ENCODE data around the gene TENM3.

- no peak for TF ChIP-seq CTCF (IDR thresholded peaks at IDR 0.05)
- no peak for TF ChIP-seq POLR2A (IDR thresholded peaks at IDR 0.05)
Observed at GRCh38 chr4:182292612-182293011, 49.4 kb downstream of the TENM3 start.

All from Peyer's patch (tissue), 4 donors.